ENCODE data around the gene SHH. TPM values are rescaled to one million over a fixed set of nuclear protein-coding genes. Genes with fewer than 3 reads are reported as not detected.

SHH gene
- total and polyA plus RNA-seq, 2 of the 4 experiments (the other 2 are of a cell fraction): under 0.01 to 0.03 TPM

- dilution Hi-C loops (cut with HindIII; ENCODE audit: low sequenced_read_pairs, unreplicated experiment) (no loop called here), in situ Hi-C loops (cut with MboI; ENCODE audit: low sequenced_read_pairs) (loop anchor here (25.0 kb wide), 1 partner anchor 817 kb away; the partner anchor contains the start of gene RNF32), intact Hi-C loops (cut with micrococcal nuclease) (no loop called here)
- Histone ChIP-seq H3K9me1 (ENCODE audit: insufficient read depth, low read length) (no peaks in the 10 kb centered on the region), H3K9ac (ENCODE audit: low read depth, low read length) (no peak overlapping the region), H2BK5ac (ENCODE audit: low read depth, low read length, poor library complexity, severe bottlenecking) (no peak overlapping the region), H3K79me1 (ENCODE audit: low read depth in 1 of 2, low read length in 2 of 2) (no peaks in the 10 kb centered on the region), H3K4me1 (ENCODE audit: control insufficient read depth, insufficient read depth, low read length) (no peaks in the 10 kb centered on the region), H3K9me3 (ENCODE audit: control insufficient read depth, insufficient read depth, low read length) (no peaks in the 10 kb centered on the region), H3K18ac (ENCODE audit: low read depth, low read length) (no peak overlapping the region), H3K4me2 (ENCODE audit: low read depth, low read length) (no peak overlapping the region), H3K56ac (ENCODE audit: extremely low read depth, insufficient read depth, low read length) (no peak overlapping the region), H2BK20ac (ENCODE audit: low read depth, low read length) (no peak overlapping the region), H3K36me3 (ENCODE audit: control insufficient read depth, insufficient read depth, low read length) (no peaks in the 10 kb centered on the region), H3K4me3 (ENCODE audit: insufficient read depth, low read depth, low read length) (no peak overlapping the region), H4K91ac (ENCODE audit: insufficient read depth, low read depth, low read length) (no peak overlapping the region), H4K8ac (ENCODE audit: low read depth in 2 of 2, low read length in 2 of 2) (no peak overlapping the region), H2AFZ (replicated peaks; ENCODE audit: low read length, poor library complexity) (peak overlapping the region; percentile 56), H2BK15ac (ENCODE audit: low read depth, low read length) (no peak overlapping the region), H3K27ac (ENCODE audit: insufficient read depth, low read length) (no peak overlapping the region), H3K14ac (replicated peaks; ENCODE audit: low read depth, low read length) (no peak overlapping the region), H2AK5ac (ENCODE audit: low read depth, low read length) (no peak overlapping the region), H2BK120ac (ENCODE audit: low read depth, low read length) (no peak overlapping the region), H2AK9ac (replicated peaks; ENCODE audit: low read depth, low read length, poor library complexity) (peak overlapping the region; percentile 39), H4K5ac (ENCODE audit: low read depth, low read length) (no peak overlapping the region), H3K4ac (ENCODE audit: low read depth, low read length) (no peak overlapping the region), H4K20me1 (ENCODE audit: insufficient read depth, low read length) (no peaks in the 10 kb centered on the region), H3K23ac (ENCODE audit: low read depth, low read length) (no peak overlapping the region), H3K27me3 (ENCODE audit: control insufficient read depth, insufficient read depth, low read length) (no peaks in the 10 kb centered on the region; the same call in 1 of the 2 replicates)
- TF ChIP-seq CTCF (conservative IDR thresholded peaks at IDR 0.05; ENCODE audit: low read depth, low read length): no peak
- no peak for TF ChIP-seq USF2 (IDR thresholded peaks at IDR 0.05; ENCODE audit: low read depth, low read length)
- no peak for TF ChIP-seq BHLHE40 (IDR thresholded peaks at IDR 0.05; ENCODE audit: low read depth, low read length)
- no peak for TF ChIP-seq RFX5 (IDR thresholded peaks at IDR 0.05; ENCODE audit: low read depth, low read length)
- TF ChIP-seq MAZ (IDR thresholded peaks at IDR 0.05; ENCODE audit: borderline replicate concordance, low read depth, low read length): no peak
- TF ChIP-seq RAD21 (IDR thresholded peaks at IDR 0.05; ENCODE audit: low read length): no peak
- TF ChIP-seq MAFK (IDR thresholded peaks at IDR 0.05; ENCODE audit: low read depth, low read length): no peak
- no peak for TF ChIP-seq CEBPB (IDR thresholded peaks at IDR 0.05; ENCODE audit: low read depth, low read length)
- TF ChIP-seq ELK1 (IDR thresholded peaks at IDR 0.05; ENCODE audit: borderline replicate concordance, low read depth, low read length): no peak
- TF ChIP-seq SMC3 (IDR thresholded peaks at IDR 0.05; ENCODE audit: low read depth, low read length): no peak
- no peak for TF ChIP-seq POLR2A (IDR thresholded peaks at IDR 0.05; ENCODE audit: low read depth, low read length)
- no peak for TF ChIP-seq MXI1 (IDR thresholded peaks at IDR 0.05; ENCODE audit: borderline replicate concordance, low read depth, low read length)
- TF ChIP-seq CHD1 (IDR thresholded peaks at IDR 0.05; ENCODE audit: low read depth, low read length): no peak
- TF ChIP-seq RCOR1 (IDR thresholded peaks at IDR 0.05; ENCODE audit: insufficient replicate concordance, low read length): no peak
- no TSS peak for BruUV-seq (replicated peaks)
- WGBS, 2 experiments (ENCODE audit: extremely low coverage in 2 of 2, insufficient read length in 1 of 2): 73% methylated on average over 11 of the region's 18 CpGs; no CpG with 5 or more reads in 1 of the 2 experiments
- ChIA-PET CTCF (no interaction called here), POLR2A (ENCODE audit: unreplicated experiment) (no interaction called here)
- ATAC-seq (ENCODE audit: low read depth) (no peak), DNase-seq (no peak)
Observed at GRCh38 chr7:155820246-155820645, 8.0 kb upstream of the SHH start.
